ENCODE data around the gene IFNA2. TPM values are rescaled to one million over a fixed set of nuclear protein-coding genes. Genes with fewer than 3 reads are reported as not detected.

The IFNA2 gene
- total and polyA plus RNA-seq, 4 experiments from 2014 or later, result not detected

GRCh38 chr9:21415493-21416267, 30.5 kb upstream of the IFNA2 start:
- Mint-ChIP-seq H3K27me3 (peaks cover 6 to 12% of the 10 kb centered on the region in 2 donors), H3K9me3 (no peaks in the 10 kb centered on the region), H3K4me1 (peaks cover 0 to 7% (median 2%) of the 10 kb centered on the region in 4 donors), H3K27ac (no peak overlapping the region), H3K36me3 (no peaks in the 10 kb centered on the region), H3K4me3 (no peak overlapping the region)
- intact Hi-C loops (cut with micrococcal nuclease), result no loop called here
- ChIA-PET POLR2A (ENCODE audit: partially characterized antibody) (no interaction called here), CTCF (ENCODE audit: partially characterized antibody) (no interaction called here)
- H3K4me1 ChIP-seq (ENCODE audit: insufficient read depth, low read length), result no peaks in the 10 kb centered on the region
- no peaks in the 10 kb centered on the region for H3K9me3 ChIP-seq (ENCODE audit: control insufficient read depth in 1 of 2, low read length in 2 of 2)
- H3K27me3 ChIP-seq (ENCODE audit: insufficient read depth, low read length), result no peaks in the 10 kb centered on the region
- H3K4me3 ChIP-seq (ENCODE audit: low read length in 2 of 2), result no peak overlapping the region
- no peak overlapping the region for H3K27ac ChIP-seq (ENCODE audit: low read depth, low read length)
- no peak for DNase-seq
- no peaks in the 10 kb centered on the region for H3K36me3 ChIP-seq (ENCODE audit: insufficient read depth, low read length)

- H3K4me1 ChIP-seq (ENCODE audit: insufficient read depth, low read length), result no peaks in the 10 kb centered on the region
- H3K4me3 ChIP-seq (ENCODE audit: low read length in 2 of 2), result no peak overlapping the region
- ChIA-PET POLR2A (ENCODE audit: partially characterized antibody) (interaction anchor here (1.0 kb wide), 1 partner anchor 80 kb away, joined by 3 read pairs; no protein-coding TSS in a partner anchor), CTCF (ENCODE audit: partially characterized antibody) (interaction anchor here (1.1 kb wide), 1 partner anchor 18 kb away, joined by 3 read pairs; no protein-coding TSS in a partner anchor)
- no peaks in the 10 kb centered on the region for H3K9me3 ChIP-seq (ENCODE audit: control insufficient read depth in 1 of 2, low read length in 2 of 2)
- no peak overlapping the region for H3K4me3 Mint-ChIP-seq
- no peaks in the 10 kb centered on the region for H3K9me3 Mint-ChIP-seq
- no peaks in the 10 kb centered on the region for H3K36me3 Mint-ChIP-seq
- no peak overlapping the region for H3K27ac Mint-ChIP-seq
- H3K27ac ChIP-seq (ENCODE audit: low read depth, low read length), result no peak overlapping the region
- intact Hi-C loops (cut with micrococcal nuclease), result no loop called here
- H3K4me1 Mint-ChIP-seq, result peaks cover 0 to 7% (median 2%) of the 10 kb centered on the region in 4 donors
- H3K36me3 ChIP-seq (ENCODE audit: insufficient read depth, low read length), result no peaks in the 10 kb centered on the region
- H3K27me3 Mint-ChIP-seq, result peaks cover 9 to 16% of the 10 kb centered on the region in 2 donors
- no peak for DNase-seq
- no peaks in the 10 kb centered on the region for H3K27me3 ChIP-seq (ENCODE audit: insufficient read depth, low read length)
These were observed 29.2 kb upstream of the IFNA2 start for GRCh38 chr9:21414220-21414940.

GRCh38 chr9:21413624-21414023, 28.4 kb upstream of the IFNA2 start:
- Histone ChIP-seq H3K36me3 (ENCODE audit: insufficient read depth, low read length) (no peaks in the 10 kb centered on the region), H3K9me3 (ENCODE audit: control insufficient read depth in 1 of 2, low read length in 2 of 2) (no peaks in the 10 kb centered on the region), H3K4me3 (ENCODE audit: low read length in 2 of 2) (no peak overlapping the region), H3K4me1 (ENCODE audit: insufficient read depth, low read length) (no peaks in the 10 kb centered on the region), H3K27me3 (ENCODE audit: insufficient read depth, low read length) (no peaks in the 10 kb centered on the region), H3K27ac (ENCODE audit: low read depth, low read length) (no peak overlapping the region)
- no peaks in the 10 kb centered on the region for H3K9me3 Mint-ChIP-seq
- intact Hi-C loops (cut with micrococcal nuclease), result no loop called here
- H3K27ac Mint-ChIP-seq, result no peak overlapping the region
- no peaks in the 10 kb centered on the region for H3K36me3 Mint-ChIP-seq
- ChIA-PET CTCF (ENCODE audit: partially characterized antibody) (no interaction called here), POLR2A (ENCODE audit: partially characterized antibody) (interaction anchor here (1.0 kb wide), 1 partner anchor 79 kb away, joined by 3 read pairs; no protein-coding TSS in a partner anchor)
- H3K4me3 Mint-ChIP-seq, result no peak overlapping the region
- H3K27me3 Mint-ChIP-seq, result peaks cover 7 to 16% of the 10 kb centered on the region in 2 donors
- DNase-seq, result no peak
- peaks cover 0 to 7% (median 2%) of the 10 kb centered on the region in 4 donors for H3K4me1 Mint-ChIP-seq

GRCh38 chr9:21413151-21413550, 28.0 kb upstream of the IFNA2 start:
- intact Hi-C loops (cut with micrococcal nuclease), result no loop called here
- Histone ChIP-seq H3K27ac (ENCODE audit: low read depth, low read length) (no peak overlapping the region), H3K4me3 (ENCODE audit: low read length in 2 of 2) (no peak overlapping the region), H3K4me1 (ENCODE audit: insufficient read depth, low read length) (no peaks in the 10 kb centered on the region), H3K9me3 (ENCODE audit: control insufficient read depth in 1 of 2, low read length in 2 of 2) (no peaks in the 10 kb centered on the region), H3K36me3 (ENCODE audit: insufficient read depth, low read length) (no peaks in the 10 kb centered on the region), H3K27me3 (ENCODE audit: insufficient read depth, low read length) (no peaks in the 10 kb centered on the region)
- peaks cover 7 to 16% of the 10 kb centered on the region in 2 donors for H3K27me3 Mint-ChIP-seq
- no peaks in the 10 kb centered on the region for H3K36me3 Mint-ChIP-seq
- peaks cover 0 to 7% (median 2%) of the 10 kb centered on the region in 4 donors for H3K4me1 Mint-ChIP-seq
- no peak overlapping the region for H3K27ac Mint-ChIP-seq
- ChIA-PET CTCF (ENCODE audit: partially characterized antibody) (no interaction called here), POLR2A (ENCODE audit: partially characterized antibody) (interaction anchor here (1.0 kb wide), 1 partner anchor 78 kb away, joined by 3 read pairs; no protein-coding TSS in a partner anchor)
- no peak overlapping the region for H3K4me3 Mint-ChIP-seq
- no peak for DNase-seq
- H3K9me3 Mint-ChIP-seq, result no peaks in the 10 kb centered on the region

GRCh38 chr9:21412107-21412506, 26.9 kb upstream of the IFNA2 start:
- Mint-ChIP-seq H3K27me3 (peaks cover 7 to 16% of the 10 kb centered on the region in 2 donors), H3K27ac (no peak overlapping the region), H3K4me3 (no peak overlapping the region), H3K9me3 (no peaks in the 10 kb centered on the region), H3K4me1 (peaks cover 0 to 7% (median 2%) of the 10 kb centered on the region in 4 donors), H3K36me3 (no peaks in the 10 kb centered on the region)
- POLR2A ChIA-PET (ENCODE audit: partially characterized antibody), result no interaction called here
- CTCF ChIA-PET (ENCODE audit: partially characterized antibody), result interaction anchor here (0.8 kb wide), 1 partner anchor 16 kb away, joined by 4 read pairs; no protein-coding TSS in a partner anchor
- no peak overlapping the region for H3K27ac ChIP-seq (ENCODE audit: low read depth, low read length)
- intact Hi-C loops (cut with micrococcal nuclease), result no loop called here
- H3K4me1 ChIP-seq (ENCODE audit: insufficient read depth, low read length), result no peaks in the 10 kb centered on the region
- H3K36me3 ChIP-seq (ENCODE audit: insufficient read depth, low read length), result no peaks in the 10 kb centered on the region
- DNase-seq, result no peak
- no peaks in the 10 kb centered on the region for H3K9me3 ChIP-seq (ENCODE audit: control insufficient read depth in 1 of 2, low read length in 2 of 2)
- H3K27me3 ChIP-seq (ENCODE audit: insufficient read depth, low read length), result no peaks in the 10 kb centered on the region
- no peak overlapping the region for H3K4me3 ChIP-seq (ENCODE audit: low read length in 2 of 2)

- no peak within 1 kb of the TSS for H3K4me3 ChIP-seq (ENCODE audit: low read length in 2 of 2)
- H3K27ac ChIP-seq (ENCODE audit: low read depth, low read length), result no peak within 1 kb of the TSS
- no peak for DNase-seq
- Mint-ChIP-seq H3K4me1 (peaks cover 0 to 5% (median 1%) of the 10 kb centered on the region in 4 donors), H3K9me3 (no peaks in the 10 kb centered on the region), H3K4me3 (no peak within 1 kb of the TSS), H3K27ac (no peak within 1 kb of the TSS), H3K36me3 (no peaks in the 10 kb centered on the region), H3K27me3 (peaks cover 7 to 12% of the 10 kb centered on the region in 2 donors)
- H3K27me3 ChIP-seq (ENCODE audit: insufficient read depth, low read length), result no peaks in the 10 kb centered on the region
- H3K9me3 ChIP-seq (ENCODE audit: control insufficient read depth in 1 of 2, low read length in 2 of 2), result no peaks in the 10 kb centered on the region
- no peaks in the 10 kb centered on the region for H3K4me1 ChIP-seq (ENCODE audit: insufficient read depth, low read length)
- H3K36me3 ChIP-seq (ENCODE audit: insufficient read depth, low read length), result no peaks in the 10 kb centered on the region
- ChIA-PET POLR2A (ENCODE audit: partially characterized antibody) (no interaction called here), CTCF (ENCODE audit: partially characterized antibody) (interaction anchor here (0.7 to 1.8 kb wide), 4 partner anchors 10 to 83 kb away, joined by 3 to 5 read pairs (median 4); no protein-coding TSS in a partner anchor)
- intact Hi-C loops (cut with micrococcal nuclease), result no loop called here
These were observed 23.6 kb upstream of the IFNA2 start, which contains the start of gene IFNA8 for GRCh38 chr9:21408817-21409216. Gene IFNA8 (plus strand): TSS chr9:21409117. CDS start chr9:21409177, 60 bp downstream.

- Histone ChIP-seq H3K36me3 (ENCODE audit: insufficient read depth, low read length) (no peaks in the 10 kb centered on the region), H3K4me3 (ENCODE audit: low read length in 2 of 2) (no peak overlapping the region), H3K27ac (ENCODE audit: low read depth, low read length) (no peak overlapping the region), H3K4me1 (ENCODE audit: insufficient read depth, low read length) (peaks cover 9% of the 10 kb centered on the region), H3K27me3 (ENCODE audit: insufficient read depth, low read length) (peaks cover 6% of the 10 kb centered on the region), H3K9me3 (ENCODE audit: control insufficient read depth in 1 of 2, low read length in 2 of 2) (no peaks in the 10 kb centered on the region)
- POLR2A ChIA-PET (ENCODE audit: partially characterized antibody), result no interaction called here
- Mint-ChIP-seq H3K4me3 (no peak overlapping the region), H3K9me3 (no peaks in the 10 kb centered on the region), H3K4me1 (peaks cover 3 to 12% (median 7%) of the 10 kb centered on the region in 4 donors), H3K36me3 (no peaks in the 10 kb centered on the region), H3K27me3 (peaks cover 25 to 28% of the 10 kb centered on the region in 2 donors), H3K27ac (no peak overlapping the region)
- DNase-seq, result no peak
- intact Hi-C loops (cut with micrococcal nuclease), result no loop called here
- CTCF ChIA-PET (ENCODE audit: partially characterized antibody), result interaction anchor here (2.1 to 2.6 kb wide), 2 partner anchors 10 to 78 kb away, joined by 8 to 10 read pairs; no protein-coding TSS in a partner anchor
These were observed 18.9 kb upstream of the IFNA2 start for GRCh38 chr9:21404146-21404545.

All from CD4-positive, alpha-beta memory T cell (primary cell).